ENCODE results near the gene P4HA2.

P4HA2 gene

GRCh38 chr5:132246806-132247205, 19.2 kb upstream of the P4HA2 start:
- no peak for DNase-seq

GRCh38 chr5:132245593-132245992, 17.9 kb upstream of the P4HA2 start:
- no peak for DNase-seq

- DNase-seq: no peak
Measured at GRCh38 chr5:132243366-132243977, 15.8 kb upstream of the P4HA2 start.

DNA sequence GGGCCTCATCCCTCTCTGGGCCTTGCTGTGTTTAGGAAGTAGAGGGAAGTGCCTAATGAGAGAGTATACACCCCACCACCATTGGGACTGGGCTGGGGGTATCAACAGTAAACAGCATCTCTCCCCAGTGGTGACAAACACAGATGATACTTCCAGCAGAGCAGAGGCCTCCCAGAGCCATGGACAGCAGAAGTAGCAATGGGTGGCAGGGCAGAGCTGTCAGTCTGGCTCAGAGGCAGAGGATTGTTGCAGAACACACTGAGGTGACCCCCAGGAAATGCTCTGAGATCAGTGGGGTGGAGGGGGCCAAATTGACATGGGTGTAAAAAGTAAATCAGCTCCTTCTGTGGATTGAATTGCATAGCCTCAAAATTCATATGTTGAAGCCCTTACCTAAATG, 12.1 kb upstream of the P4HA2 start:
- DNase-seq: no peak

DNA sequence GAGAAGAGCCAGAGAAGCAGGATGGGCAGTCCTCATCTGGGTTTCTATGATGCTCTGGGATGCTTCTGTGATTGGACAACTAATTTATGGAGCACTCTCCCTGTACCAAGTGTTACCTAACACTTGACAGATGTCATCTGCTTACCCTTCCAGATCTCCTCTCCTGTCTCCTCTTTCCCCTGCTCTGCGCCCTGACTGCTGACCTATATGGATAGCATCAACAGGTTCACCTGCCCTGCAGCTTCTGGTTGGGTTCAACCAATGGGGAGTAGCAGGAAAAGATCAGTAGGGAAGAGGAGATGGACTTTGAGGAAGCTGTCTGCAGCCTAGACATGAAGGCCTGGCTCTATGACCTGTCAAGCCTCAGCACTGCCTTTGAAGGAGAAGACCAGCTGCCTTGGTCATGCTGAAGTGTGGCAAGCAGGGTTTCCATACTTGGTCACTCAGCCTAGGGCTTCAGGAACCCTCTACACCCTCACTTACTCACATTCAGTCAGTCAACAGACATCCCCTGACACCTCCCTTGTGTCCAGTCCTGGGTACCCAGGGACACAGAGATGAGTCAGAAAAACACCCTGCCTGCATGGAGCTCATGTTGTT, 11.3 kb upstream of the P4HA2 start:
- no peak for DNase-seq

DNA sequence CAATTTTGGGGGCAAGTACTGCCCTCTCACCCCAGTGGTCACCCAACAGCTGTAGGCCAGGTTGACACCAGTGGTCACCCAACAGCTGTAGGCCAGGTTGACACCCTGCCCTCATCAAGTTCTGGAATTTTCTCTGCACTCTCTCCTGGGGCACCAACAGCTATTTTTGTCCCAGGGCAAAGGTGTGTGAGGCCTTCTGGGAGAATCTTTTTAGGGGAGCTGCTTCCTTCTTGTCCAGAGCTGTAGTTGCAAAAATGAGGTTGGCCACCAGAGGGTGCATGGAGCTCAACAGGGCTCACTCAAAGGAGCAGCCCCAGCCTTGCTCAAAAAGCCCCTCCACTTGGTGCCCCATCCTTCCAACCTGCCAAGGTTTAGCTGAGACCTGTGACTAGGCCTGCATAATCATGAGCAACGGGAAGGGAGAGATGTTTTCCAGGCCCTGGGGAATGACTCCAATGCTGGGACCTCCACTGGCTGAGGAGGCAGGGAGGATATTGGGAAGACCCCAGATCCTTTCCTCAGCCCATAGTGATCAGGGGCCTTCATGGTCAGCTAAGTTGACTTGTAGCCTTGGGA, 10.6 kb upstream of the P4HA2 start:
- peak; percentile 89 for DNase-seq

GRCh38 chr5:132237670-132238069, 10.0 kb upstream of the P4HA2 start:
- DNase-seq: no peak

GRCh38 chr5:132237141-132237540, 9.5 kb upstream of the P4HA2 start:
- no peak for DNase-seq

GRCh38 chr5:132235340-132235739, 7.7 kb upstream of the P4HA2 start:
- no peak for DNase-seq

- no peak for DNase-seq
Measured at GRCh38 chr5:132234684-132235062, 7.0 kb upstream of the P4HA2 start.

GRCh38 chr5:132233811-132234683, 6.4 kb upstream of the P4HA2 start:
- DNase-seq: no peak

- DNase-seq: no peak
Measured at GRCh38 chr5:132233081-132233480, 5.4 kb upstream of the P4HA2 start.

DNA sequence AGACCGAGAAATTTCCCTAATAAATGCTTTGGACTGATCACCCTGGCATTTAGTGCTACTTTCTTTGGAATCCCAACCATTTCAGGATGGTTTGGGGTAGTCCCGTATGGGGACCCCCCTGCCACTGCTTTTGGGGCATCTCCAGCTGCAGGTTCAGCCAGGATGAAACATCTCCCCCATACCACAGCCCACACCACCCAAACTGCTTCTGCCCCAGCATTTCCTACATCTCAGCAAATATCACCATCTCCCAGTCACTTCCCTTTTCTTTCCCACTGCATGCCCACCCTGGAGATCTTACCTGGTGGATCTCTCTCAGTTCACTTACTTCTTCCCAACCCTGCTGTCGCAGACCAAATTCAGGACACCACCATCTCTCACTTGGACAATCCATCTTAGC, 4.8 kb upstream of the P4HA2 start:
- no peak for DNase-seq

- no peak for DNase-seq
Measured at GRCh38 chr5:132230871-132231270, 3.2 kb upstream of the P4HA2 start.

GRCh38 chr5:132229236-132229635, 1.6 kb upstream of the P4HA2 start:
- no peak for DNase-seq

GRCh38 chr5:132228241-132229035, 785 bp upstream of the P4HA2 start:
- DNase-seq: no peak

- DNase-seq: no peak
Measured at GRCh38 chr5:132227235-132227484, 493 bp downstream of the P4HA2 start.

DNA sequence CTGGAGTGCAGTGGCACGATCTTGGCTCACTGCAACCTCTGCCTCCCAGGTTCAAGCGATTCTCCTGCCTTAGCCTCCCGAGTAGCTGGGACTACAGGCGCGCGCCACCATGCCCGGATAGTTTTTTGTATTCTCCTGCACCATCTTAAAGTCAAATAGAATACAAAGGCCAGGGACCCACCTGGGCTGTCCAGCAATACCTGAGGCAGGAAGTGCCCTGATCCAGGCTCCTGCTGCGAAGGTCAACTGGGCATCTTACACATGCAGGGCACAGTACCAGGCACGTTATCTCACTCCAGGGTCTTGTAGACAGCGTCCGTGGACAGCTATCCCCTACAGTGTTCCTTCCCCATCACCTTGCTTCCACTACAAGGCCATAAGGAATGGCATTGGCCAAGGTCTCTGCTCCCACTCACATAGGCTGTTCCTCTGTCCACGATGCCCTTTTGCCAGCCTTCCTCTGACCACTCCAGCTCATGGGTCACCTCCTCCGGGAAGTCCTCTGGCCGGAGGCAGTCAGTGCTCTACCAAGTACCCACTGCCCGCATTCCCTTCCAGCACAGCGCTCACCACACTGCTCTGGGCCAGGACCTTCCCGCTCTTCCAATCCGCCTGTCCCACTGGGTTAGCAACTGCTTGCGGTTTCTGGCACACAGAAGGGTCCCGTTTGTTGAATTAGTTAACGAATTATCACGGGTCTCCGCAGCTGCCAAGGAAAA, 978 bp downstream of the P4HA2 start:
- no peak for DNase-seq

DNA sequence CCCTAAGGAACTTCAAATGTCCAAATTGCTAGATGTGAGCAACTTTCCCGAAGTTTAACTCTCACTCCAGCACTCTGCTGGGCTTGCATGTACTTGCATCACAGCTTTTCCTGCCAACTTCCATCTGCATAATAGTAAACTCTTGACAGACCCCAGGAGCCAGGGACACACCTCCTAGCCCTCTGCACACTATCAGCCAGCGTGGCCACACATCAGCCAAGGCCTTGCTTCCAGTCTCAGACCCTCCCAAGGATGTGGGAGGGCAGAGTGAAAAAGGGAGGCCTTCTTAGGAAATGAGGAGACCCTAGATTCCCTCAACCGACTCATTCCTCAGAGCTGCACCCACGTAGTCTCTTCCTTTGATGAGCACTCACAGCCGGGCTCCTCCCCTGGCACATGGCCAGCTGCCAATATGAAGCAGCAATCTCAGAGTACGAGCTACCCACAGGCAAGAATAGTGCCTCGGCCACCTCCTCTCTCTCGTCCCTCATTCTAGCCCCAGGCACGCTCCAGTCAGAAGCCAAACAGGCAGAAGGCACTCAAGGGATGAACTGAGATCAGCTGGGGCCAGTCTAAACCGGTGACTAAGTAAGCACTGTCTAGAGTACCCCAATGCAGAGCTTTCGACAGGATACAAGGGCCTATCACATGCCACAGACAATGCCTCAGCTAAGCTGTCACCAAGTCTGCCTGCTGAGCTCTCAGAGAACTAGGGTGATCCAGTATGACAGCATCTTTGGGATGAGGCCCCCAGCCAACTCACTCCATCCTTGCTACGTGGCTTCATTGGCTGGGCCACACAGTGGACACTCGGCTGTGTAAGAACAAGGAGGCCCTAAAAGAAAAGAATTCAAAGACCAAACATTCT, 2.3 kb downstream of the P4HA2 start:
- peak; percentile 67 for DNase-seq

- no peak for DNase-seq
Measured at GRCh38 chr5:132224716-132225115, 2.9 kb downstream of the P4HA2 start.

DNA sequence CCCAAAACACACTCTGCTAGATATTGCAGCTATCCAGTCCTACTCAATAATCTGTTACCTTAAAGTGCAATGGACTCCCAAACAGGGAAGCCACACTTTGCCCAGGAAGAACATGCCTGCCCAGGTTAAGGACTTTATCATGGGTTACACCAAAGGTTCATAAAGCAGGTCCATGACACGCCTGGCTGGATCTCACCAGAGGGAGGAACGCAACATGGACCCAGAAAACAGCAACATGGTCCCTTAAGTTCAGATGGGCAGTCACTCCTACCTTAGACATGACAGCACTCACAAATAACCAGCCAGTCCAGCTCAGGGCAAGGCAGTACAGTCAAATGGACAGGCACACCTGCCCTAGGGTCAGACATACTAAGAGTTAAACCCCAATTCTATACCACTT, 3.8 kb downstream of the P4HA2 start:
- no peak for DNase-seq

- DNase-seq: no peak
Measured at GRCh38 chr5:132222649-132223038, 5.0 kb downstream of the P4HA2 start.

Data from activated CD4-positive, alpha-beta T cell treated with anti-CD3 and anti-CD28 coated beads for 48 hours (primary cell).